ENCODE data around the gene ZNF644. TPM values are rescaled to one million over a fixed set of nuclear protein-coding genes. Genes with fewer than 3 reads are reported as not detected.
A peak's percentile ranks its signal among the peaks of the same experiment; 100 is the strongest.

Gene ZNF644
- total RNA-seq, 1 donor from 2014 or later = 18.3 TPM

- DNase-seq (ENCODE audit: low spot score) (no peak), ATAC-seq (no peak)
Measured at GRCh38 chr1:90989990-90990389, 31.8 kb downstream of the ZNF644 start.

GRCh38 chr1:90989302-90989701, 32.5 kb downstream of the ZNF644 start:
- DNase-seq (ENCODE audit: low spot score) (no peak), ATAC-seq (no peak)

GRCh38 chr1:90987841-90988240, 34.0 kb downstream of the ZNF644 start:
- DNase-seq (ENCODE audit: low spot score) (no peak), ATAC-seq (no peak)

GRCh38 chr1:90986953-90987352, 34.9 kb downstream of the ZNF644 start:
- DNase-seq (ENCODE audit: low spot score) (no peak), ATAC-seq (no peak)

- ATAC-seq (no peak), DNase-seq (ENCODE audit: low spot score) (no peak)
Measured at GRCh38 chr1:90977522-90977921, 44.3 kb downstream of the ZNF644 start.

GRCh38 chr1:90973897-90974798, 47.7 kb downstream of the ZNF644 start:
- DNase-seq (ENCODE audit: low spot score) (no peak), ATAC-seq (no peak)

GRCh38 chr1:90970208-90970607, 51.6 kb downstream of the ZNF644 start:
- DNase-seq (ENCODE audit: low spot score) (no peak), ATAC-seq (no peak)

GRCh38 chr1:90969241-90969640, 52.6 kb downstream of the ZNF644 start:
- ATAC-seq = no peak
- no peak for DNase-seq (ENCODE audit: low spot score)

GRCh38 chr1:90964444-90965035, 57.3 kb downstream of the ZNF644 start:
- DNase-seq (ENCODE audit: low spot score) = no peak
- peak; percentile 63 for ATAC-seq

- DNase-seq (ENCODE audit: low spot score) (no peak), ATAC-seq (no peak)
Measured at GRCh38 chr1:90963651-90964050, 58.2 kb downstream of the ZNF644 start.

- no peak for DNase-seq (ENCODE audit: low spot score)
- ATAC-seq = no peak
Measured at GRCh38 chr1:90963236-90963635, 58.6 kb downstream of the ZNF644 start.

- ATAC-seq (peak; percentile 71), DNase-seq (ENCODE audit: low spot score) (no peak)
Measured at GRCh38 chr1:90959352-90960206, 62.3 kb downstream of the ZNF644 start.

GRCh38 chr1:90957497-90957896, 64.3 kb downstream of the ZNF644 start:
- ATAC-seq (no peak), DNase-seq (ENCODE audit: low spot score) (no peak)

GRCh38 chr1:90955769-90956168, 66.1 kb downstream of the ZNF644 start:
- DNase-seq (ENCODE audit: low spot score) = no peak
- no peak for ATAC-seq

- no peak for ATAC-seq
- DNase-seq (ENCODE audit: low spot score) = no peak
Measured at GRCh38 chr1:90952906-90953305, 68.9 kb downstream of the ZNF644 start.

- DNase-seq (ENCODE audit: low spot score) (no peak), ATAC-seq (no peak)
Measured at GRCh38 chr1:90951009-90951408, 70.8 kb downstream of the ZNF644 start.

GRCh38 chr1:90948301-90948700, 73.5 kb downstream of the ZNF644 start:
- no peak for ATAC-seq
- no peak for DNase-seq (ENCODE audit: low spot score)

- ATAC-seq (no peak), DNase-seq (ENCODE audit: low spot score) (no peak)
Measured at GRCh38 chr1:90946630-90947029, 75.2 kb downstream of the ZNF644 start.

GRCh38 chr1:90945287-90945686, 76.5 kb downstream of the ZNF644 start:
- ATAC-seq (no peak), DNase-seq (ENCODE audit: low spot score) (no peak)

GRCh38 chr1:90943966-90944365, 77.9 kb downstream of the ZNF644 start:
- no peak for DNase-seq (ENCODE audit: low spot score)
- ATAC-seq = no peak

- no peak for ATAC-seq
- DNase-seq (ENCODE audit: low spot score) = no peak
Measured at GRCh38 chr1:90940746-90941145, 81.1 kb downstream of the ZNF644 start.

All from left lobe of liver (tissue), 2 donors.